ENCODE measurements around the gene HTATIP2. TPM values are rescaled to one million over a fixed set of nuclear protein-coding genes. Genes with fewer than 3 reads are reported as not detected.

The HTATIP2 gene
- total RNA-seq, 1 donor from 2014 or later = 25.4 TPM

DNA sequence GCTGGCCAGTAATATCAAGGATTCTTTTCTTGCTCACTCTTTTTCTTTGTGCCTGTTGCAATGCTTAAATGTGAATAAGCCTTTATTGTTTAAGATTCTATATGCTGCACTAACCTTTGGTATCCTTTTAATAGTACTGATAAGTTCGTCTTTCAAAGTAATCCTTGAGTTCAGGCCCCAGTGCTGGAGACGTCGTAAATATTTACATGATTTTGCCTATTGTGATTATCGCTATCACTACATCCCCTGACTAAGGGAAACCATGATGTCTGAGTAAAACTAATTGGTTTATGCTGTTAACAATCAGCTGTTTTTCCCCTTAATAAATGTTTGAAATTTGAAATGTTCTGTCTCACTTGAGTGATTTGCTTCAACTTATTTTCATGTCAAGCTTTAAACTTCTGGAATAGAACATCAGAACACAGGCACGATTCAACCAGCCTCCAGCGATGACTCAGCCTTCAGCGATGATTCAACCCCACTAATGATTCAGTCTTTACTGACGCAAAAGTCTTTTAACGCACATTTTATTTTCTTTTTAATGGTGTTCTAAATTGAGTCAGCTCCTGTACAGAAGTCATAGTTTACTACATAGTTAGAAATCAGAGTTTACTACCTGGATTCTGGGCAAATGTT is 3.9 kb downstream of the HTATIP2 start:
- DNase-seq (ENCODE audit: low read depth) = peak; percentile 82
- no peak overlapping the region for H2AFZ ChIP-seq (ENCODE audit: low read depth, low read length)
- peak overlapping the region; percentile 81 for H3K27ac ChIP-seq (ENCODE audit: low read depth, low read length)
- peaks cover 18% of the 10 kb centered on the region for H3K4me1 ChIP-seq (ENCODE audit: insufficient read depth, low read length)
- H3K27ac Mint-ChIP-seq (ENCODE audit: unreplicated experiment) = peak overlapping the region; percentile 95
- peak overlapping the region; percentile 57 for H3K4me2 ChIP-seq (ENCODE audit: low read length)
- peaks cover 3% of the 10 kb centered on the region for H3K36me3 Mint-ChIP-seq (ENCODE audit: low read depth, unreplicated experiment)
- no peak for TF ChIP-seq EZH2 (IDR thresholded peaks at IDR 0.05; ENCODE audit: insufficient read depth, low read length)
- TF ChIP-seq, protein P1, sequence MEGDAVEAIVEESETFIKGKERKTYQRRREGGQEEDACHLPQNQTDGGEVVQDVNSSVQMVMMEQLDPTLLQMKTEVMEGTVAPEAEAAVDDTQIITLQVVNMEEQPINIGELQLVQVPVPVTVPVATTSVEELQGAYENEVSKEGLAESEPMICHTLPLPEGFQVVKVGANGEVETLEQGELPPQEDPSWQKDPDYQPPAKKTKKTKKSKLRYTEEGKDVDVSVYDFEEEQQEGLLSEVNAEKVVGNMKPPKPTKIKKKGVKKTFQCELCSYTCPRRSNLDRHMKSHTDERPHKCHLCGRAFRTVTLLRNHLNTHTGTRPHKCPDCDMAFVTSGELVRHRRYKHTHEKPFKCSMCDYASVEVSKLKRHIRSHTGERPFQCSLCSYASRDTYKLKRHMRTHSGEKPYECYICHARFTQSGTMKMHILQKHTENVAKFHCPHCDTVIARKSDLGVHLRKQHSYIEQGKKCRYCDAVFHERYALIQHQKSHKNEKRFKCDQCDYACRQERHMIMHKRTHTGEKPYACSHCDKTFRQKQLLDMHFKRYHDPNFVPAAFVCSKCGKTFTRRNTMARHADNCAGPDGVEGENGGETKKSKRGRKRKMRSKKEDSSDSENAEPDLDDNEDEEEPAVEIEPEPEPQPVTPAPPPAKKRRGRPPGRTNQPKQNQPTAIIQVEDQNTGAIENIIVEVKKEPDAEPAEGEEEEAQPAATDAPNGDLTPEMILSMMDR (IDR thresholded peaks at IDR 0.05; ENCODE audit: insufficient read depth, low read depth, low read length) = no peak
- H3K27me3 Mint-ChIP-seq (ENCODE audit: low read depth, unreplicated experiment) = peaks cover 4% of the 10 kb centered on the region
- no peaks in the 10 kb centered on the region for H3K79me2 ChIP-seq (ENCODE audit: insufficient read depth, low read length)
- H3K36me3 ChIP-seq (ENCODE audit: insufficient read depth, low read length) = no peaks in the 10 kb centered on the region
- no peaks in the 10 kb centered on the region for H4K20me1 ChIP-seq (ENCODE audit: insufficient read depth, low read length)
- peak overlapping the region; percentile 40 for H3K4me3 Mint-ChIP-seq (ENCODE audit: unreplicated experiment)
- H3K9me3 ChIP-seq (ENCODE audit: insufficient read depth, low read depth, low read length) = no peaks in the 10 kb centered on the region
- H3K9me3 Mint-ChIP-seq (ENCODE audit: unreplicated experiment) = peaks cover 3% of the 10 kb centered on the region
- H3K9ac ChIP-seq (ENCODE audit: low read length) = peak overlapping the region; percentile 62
- no peak overlapping the region for H3K4me3 ChIP-seq (ENCODE audit: insufficient read depth, low read depth, low read length)
- peaks cover 18% of the 10 kb centered on the region for H3K4me1 Mint-ChIP-seq (ENCODE audit: low read depth, unreplicated experiment)
- no peaks in the 10 kb centered on the region for H3K27me3 ChIP-seq (ENCODE audit: insufficient read depth, low read length)
- peak; percentile 87 for FAIRE-seq

DNA sequence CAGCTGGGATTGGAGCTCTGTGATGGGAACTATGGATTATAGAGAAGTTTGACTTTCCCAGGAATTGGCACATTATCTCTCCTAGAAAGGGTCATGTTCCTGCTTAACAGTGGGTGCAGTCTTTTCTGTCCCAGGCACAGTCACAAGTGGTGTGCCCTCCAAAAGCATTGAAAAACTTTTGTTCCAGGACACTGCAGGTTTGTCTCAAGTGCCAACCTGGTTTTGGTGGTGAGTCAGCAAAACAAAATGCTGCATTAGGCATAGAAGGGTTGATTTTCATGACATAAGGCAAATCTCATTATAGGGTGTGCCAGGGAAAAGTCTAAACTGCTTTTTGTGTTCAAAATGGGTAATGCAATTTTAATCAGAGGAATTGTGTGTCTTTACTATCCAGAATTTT is 4.9 kb downstream of the HTATIP2 start:
- Mint-ChIP-seq H3K4me1 (ENCODE audit: low read depth, unreplicated experiment) (peaks cover 18% of the 10 kb centered on the region), H3K27ac (ENCODE audit: unreplicated experiment) (peak overlapping the region; percentile 15), H3K27me3 (ENCODE audit: low read depth, unreplicated experiment) (no peaks in the 10 kb centered on the region), H3K9me3 (ENCODE audit: unreplicated experiment) (peaks cover 3% of the 10 kb centered on the region), H3K4me3 (ENCODE audit: unreplicated experiment) (no peak overlapping the region), H3K36me3 (ENCODE audit: low read depth, unreplicated experiment) (peaks cover 3% of the 10 kb centered on the region)
- peak overlapping the region; percentile 81 for H3K27ac ChIP-seq (ENCODE audit: low read depth, low read length)
- DNase-seq (ENCODE audit: low read depth) = no peak
- TF ChIP-seq, protein P1 (IDR thresholded peaks at IDR 0.05; ENCODE audit: insufficient read depth, low read depth, low read length) = no peak
- no peak for TF ChIP-seq EZH2 (IDR thresholded peaks at IDR 0.05; ENCODE audit: insufficient read depth, low read length)
- peaks cover 18% of the 10 kb centered on the region for H3K4me1 ChIP-seq (ENCODE audit: insufficient read depth, low read length)
- no peak overlapping the region for H3K4me3 ChIP-seq (ENCODE audit: insufficient read depth, low read depth, low read length)
- H3K27me3 ChIP-seq (ENCODE audit: insufficient read depth, low read length) = no peaks in the 10 kb centered on the region
- H3K4me2 ChIP-seq (ENCODE audit: low read length) = no peak overlapping the region
- no peaks in the 10 kb centered on the region for H3K79me2 ChIP-seq (ENCODE audit: insufficient read depth, low read length)
- no peak overlapping the region for H3K9ac ChIP-seq (ENCODE audit: low read length)
- FAIRE-seq = no peak
- H3K36me3 ChIP-seq (ENCODE audit: insufficient read depth, low read length) = no peaks in the 10 kb centered on the region
- no peaks in the 10 kb centered on the region for H4K20me1 ChIP-seq (ENCODE audit: insufficient read depth, low read length)
- no peaks in the 10 kb centered on the region for H3K9me3 ChIP-seq (ENCODE audit: insufficient read depth, low read depth, low read length)
- no peak overlapping the region for H2AFZ ChIP-seq (ENCODE audit: low read depth, low read length)

DNA sequence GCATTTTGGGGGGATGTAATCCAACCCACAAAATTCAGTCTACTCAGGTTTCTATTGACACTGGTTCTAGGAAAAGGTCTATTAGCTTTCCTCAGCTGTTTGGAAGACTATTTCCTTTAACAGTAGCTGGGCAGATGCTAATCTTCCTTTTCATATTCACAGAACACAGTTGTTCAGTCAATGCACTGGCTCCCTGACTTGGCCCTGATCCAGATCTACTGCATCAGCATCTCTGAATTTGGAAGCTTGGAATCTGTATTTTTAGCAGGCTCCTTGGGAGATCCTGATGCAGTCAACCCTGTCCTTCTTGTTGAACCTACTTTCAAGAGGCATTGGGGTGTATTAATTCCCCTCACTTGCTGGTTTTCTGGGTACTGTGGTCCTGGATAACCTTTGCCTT is 6.3 kb downstream of the HTATIP2 start:
- Mint-ChIP-seq H3K36me3 (ENCODE audit: low read depth, unreplicated experiment) (peaks cover 3% of the 10 kb centered on the region), H3K9me3 (ENCODE audit: unreplicated experiment) (no peaks in the 10 kb centered on the region), H3K27me3 (ENCODE audit: low read depth, unreplicated experiment) (no peaks in the 10 kb centered on the region), H3K4me3 (ENCODE audit: unreplicated experiment) (no peak overlapping the region), H3K27ac (ENCODE audit: unreplicated experiment) (no peak overlapping the region), H3K4me1 (ENCODE audit: low read depth, unreplicated experiment) (peaks cover 18% of the 10 kb centered on the region)
- DNase-seq (ENCODE audit: low read depth) = no peak
- peaks cover 12% of the 10 kb centered on the region for H3K4me1 ChIP-seq (ENCODE audit: insufficient read depth, low read length)
- H3K4me3 ChIP-seq (ENCODE audit: insufficient read depth, low read depth, low read length) = no peak overlapping the region
- no peaks in the 10 kb centered on the region for H3K36me3 ChIP-seq (ENCODE audit: insufficient read depth, low read length)
- TF ChIP-seq, protein P1 (IDR thresholded peaks at IDR 0.05; ENCODE audit: insufficient read depth, low read depth, low read length) = no peak
- no peak for TF ChIP-seq EZH2 (IDR thresholded peaks at IDR 0.05; ENCODE audit: insufficient read depth, low read length)
- no peaks in the 10 kb centered on the region for H3K79me2 ChIP-seq (ENCODE audit: insufficient read depth, low read length)
- no peak overlapping the region for H3K9ac ChIP-seq (ENCODE audit: low read length)
- no peak overlapping the region for H3K4me2 ChIP-seq (ENCODE audit: low read length)
- no peaks in the 10 kb centered on the region for H3K9me3 ChIP-seq (ENCODE audit: insufficient read depth, low read depth, low read length)
- H2AFZ ChIP-seq (ENCODE audit: low read depth, low read length) = no peak overlapping the region
- H4K20me1 ChIP-seq (ENCODE audit: insufficient read depth, low read length) = no peaks in the 10 kb centered on the region
- no peaks in the 10 kb centered on the region for H3K27me3 ChIP-seq (ENCODE audit: insufficient read depth, low read length)
- no peak overlapping the region for H3K27ac ChIP-seq (ENCODE audit: low read depth, low read length)
- FAIRE-seq = no peak

Data from astrocyte (in vitro differentiated cells and primary cell).